ENCODE data around the gene SEMA4D. TPM values are rescaled to one million over a fixed set of nuclear protein-coding genes. Genes with fewer than 3 reads are reported as not detected.

Gene SEMA4D
- total and polyA plus RNA-seq, 2 of the 13 experiments (the other 11 are each of a cell fraction or from before 2014, with no cell fraction given) = 0.13 to 0.16 TPM

GRCh38 chr9:89318123-89319014 is 179.5 kb downstream of the SEMA4D start, which contains the start of gene SECISBP2 (continued):
- TF ChIP-seq, protein P1, sequence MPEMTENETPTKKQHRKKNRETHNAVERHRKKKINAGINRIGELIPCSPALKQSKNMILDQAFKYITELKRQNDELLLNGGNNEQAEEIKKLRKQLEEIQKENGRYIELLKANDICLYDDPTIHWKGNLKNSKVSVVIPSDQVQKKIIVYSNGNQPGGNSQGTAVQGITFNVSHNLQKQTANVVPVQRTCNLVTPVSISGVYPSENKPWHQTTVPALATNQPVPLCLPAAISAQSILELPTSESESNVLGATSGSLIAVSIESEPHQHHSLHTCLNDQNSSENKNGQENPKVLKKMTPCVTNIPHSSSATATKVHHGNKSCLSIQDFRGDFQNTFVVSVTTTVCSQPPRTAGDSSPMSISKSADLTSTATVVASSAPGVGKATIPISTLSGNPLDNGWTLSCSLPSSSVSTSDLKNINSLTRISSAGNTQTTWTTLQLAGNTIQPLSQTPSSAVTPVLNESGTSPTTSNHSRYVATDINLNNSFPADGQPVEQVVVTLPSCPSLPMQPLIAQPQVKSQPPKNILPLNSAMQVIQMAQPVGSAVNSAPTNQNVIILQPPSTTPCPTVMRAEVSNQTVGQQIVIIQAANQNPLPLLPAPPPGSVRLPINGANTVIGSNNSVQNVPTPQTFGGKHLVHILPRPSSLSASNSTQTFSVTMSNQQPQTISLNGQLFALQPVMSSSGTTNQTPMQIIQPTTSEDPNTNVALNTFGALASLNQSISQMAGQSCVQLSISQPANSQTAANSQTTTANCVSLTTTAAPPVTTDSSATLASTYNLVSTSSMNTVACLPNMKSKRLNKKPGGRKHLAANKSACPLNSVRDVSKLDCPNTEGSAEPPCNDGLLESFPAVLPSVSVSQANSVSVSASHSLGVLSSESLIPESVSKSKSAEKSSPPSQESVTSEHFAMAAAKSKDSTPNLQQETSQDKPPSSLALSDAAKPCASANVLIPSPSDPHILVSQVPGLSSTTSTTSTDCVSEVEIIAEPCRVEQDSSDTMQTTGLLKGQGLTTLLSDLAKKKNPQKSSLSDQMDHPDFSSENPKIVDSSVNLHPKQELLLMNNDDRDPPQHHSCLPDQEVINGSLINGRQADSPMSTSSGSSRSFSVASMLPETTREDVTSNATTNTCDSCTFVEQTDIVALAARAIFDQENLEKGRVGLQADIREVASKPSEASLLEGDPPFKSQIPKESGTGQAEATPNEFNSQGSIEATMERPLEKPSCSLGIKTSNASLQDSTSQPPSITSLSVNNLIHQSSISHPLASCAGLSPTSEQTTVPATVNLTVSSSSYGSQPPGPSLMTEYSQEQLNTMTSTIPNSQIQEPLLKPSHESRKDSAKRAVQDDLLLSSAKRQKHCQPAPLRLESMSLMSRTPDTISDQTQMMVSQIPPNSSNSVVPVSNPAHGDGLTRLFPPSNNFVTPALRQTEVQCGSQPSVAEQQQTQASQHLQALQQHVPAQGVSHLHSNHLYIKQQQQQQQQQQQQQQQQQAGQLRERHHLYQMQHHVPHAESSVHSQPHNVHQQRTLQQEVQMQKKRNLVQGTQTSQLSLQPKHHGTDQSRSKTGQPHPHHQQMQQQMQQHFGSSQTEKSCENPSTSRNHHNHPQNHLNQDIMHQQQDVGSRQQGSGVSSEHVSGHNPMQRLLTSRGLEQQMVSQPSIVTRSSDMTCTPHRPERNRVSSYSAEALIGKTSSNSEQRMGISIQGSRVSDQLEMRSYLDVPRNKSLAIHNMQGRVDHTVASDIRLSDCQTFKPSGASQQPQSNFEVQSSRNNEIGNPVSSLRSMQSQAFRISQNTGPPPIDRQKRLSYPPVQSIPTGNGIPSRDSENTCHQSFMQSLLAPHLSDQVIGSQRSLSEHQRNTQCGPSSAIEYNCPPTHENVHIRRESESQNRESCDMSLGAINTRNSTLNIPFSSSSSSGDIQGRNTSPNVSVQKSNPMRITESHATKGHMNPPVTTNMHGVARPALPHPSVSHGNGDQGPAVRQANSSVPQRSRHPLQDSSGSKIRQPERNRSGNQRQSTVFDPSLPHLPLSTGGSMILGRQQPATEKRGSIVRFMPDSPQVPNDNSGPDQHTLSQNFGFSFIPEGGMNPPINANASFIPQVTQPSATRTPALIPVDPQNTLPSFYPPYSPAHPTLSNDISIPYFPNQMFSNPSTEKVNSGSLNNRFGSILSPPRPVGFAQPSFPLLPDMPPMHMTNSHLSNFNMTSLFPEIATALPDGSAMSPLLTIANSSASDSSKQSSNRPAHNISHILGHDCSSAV (CRISPR knock-in tag; IDR thresholded peaks at IDR 0.05; ENCODE audit: borderline replicate concordance) = no peak; the same call in 1 of the 2 replicates
- TF ChIP-seq ZNF335 (CRISPR knock-in tag; IDR thresholded peaks at IDR 0.05) (peak; percentile 78), ZNF674 (CRISPR knock-in tag; IDR thresholded peaks at IDR 0.05; ENCODE audit: low read depth) (0 out of 2 replicates have a peak, but pooled peaks have one; percentile 58), SNAPC2 (CRISPR knock-in tag; IDR thresholded peaks at IDR 0.05) (0 out of 2 replicates have a peak, but pooled peaks have one; percentile 63), ZNF660 (CRISPR knock-in tag; IDR thresholded peaks at IDR 0.05; ENCODE audit: borderline replicate concordance, low read depth) (peak; percentile 33; the same call in 1 of the 2 replicates), HDAC1 (CRISPR knock-in tag; IDR thresholded peaks at IDR 0.05) (peak; percentile 99), ZNF670 (CRISPR knock-in tag; IDR thresholded peaks at IDR 0.05; ENCODE audit: borderline replicate concordance) (peak; percentile 94), MED13 (CRISPR knock-in tag; IDR thresholded peaks at IDR 0.05) (no peak; the same call in 1 of the 2 replicates), ZNF136 (CRISPR knock-in tag; IDR thresholded peaks at IDR 0.05; ENCODE audit: low read depth) (peak; percentile 90; the same call in 1 of the 2 replicates), TBL1XR1 (IDR thresholded peaks at IDR 0.05; ENCODE audit: borderline replicate concordance, low read length, partially characterized antibody) (peak; percentile 65), GFI1 (CRISPR knock-in tag; IDR thresholded peaks at IDR 0.05; ENCODE audit: borderline replicate concordance) (peak; percentile 92), SRSF1 (optimal IDR thresholded peaks at IDR 0.05; ENCODE audit: low read depth, low read length) (no peak), ZNF430 (CRISPR knock-in tag; IDR thresholded peaks at IDR 0.05) (peak; percentile 97), ARID2 (CRISPR knock-in tag; IDR thresholded peaks at IDR 0.05; ENCODE audit: borderline replicate concordance) (peak; percentile 35; the same call in 1 of the 2 replicates)
- TF ChIP-seq, protein P2, sequence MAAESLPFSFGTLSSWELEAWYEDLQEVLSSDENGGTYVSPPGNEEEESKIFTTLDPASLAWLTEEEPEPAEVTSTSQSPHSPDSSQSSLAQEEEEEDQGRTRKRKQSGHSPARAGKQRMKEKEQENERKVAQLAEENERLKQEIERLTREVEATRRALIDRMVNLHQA (CRISPR knock-in tag; IDR thresholded peaks at IDR 0.05) = no peak
- TF ChIP-seq, protein P3, sequence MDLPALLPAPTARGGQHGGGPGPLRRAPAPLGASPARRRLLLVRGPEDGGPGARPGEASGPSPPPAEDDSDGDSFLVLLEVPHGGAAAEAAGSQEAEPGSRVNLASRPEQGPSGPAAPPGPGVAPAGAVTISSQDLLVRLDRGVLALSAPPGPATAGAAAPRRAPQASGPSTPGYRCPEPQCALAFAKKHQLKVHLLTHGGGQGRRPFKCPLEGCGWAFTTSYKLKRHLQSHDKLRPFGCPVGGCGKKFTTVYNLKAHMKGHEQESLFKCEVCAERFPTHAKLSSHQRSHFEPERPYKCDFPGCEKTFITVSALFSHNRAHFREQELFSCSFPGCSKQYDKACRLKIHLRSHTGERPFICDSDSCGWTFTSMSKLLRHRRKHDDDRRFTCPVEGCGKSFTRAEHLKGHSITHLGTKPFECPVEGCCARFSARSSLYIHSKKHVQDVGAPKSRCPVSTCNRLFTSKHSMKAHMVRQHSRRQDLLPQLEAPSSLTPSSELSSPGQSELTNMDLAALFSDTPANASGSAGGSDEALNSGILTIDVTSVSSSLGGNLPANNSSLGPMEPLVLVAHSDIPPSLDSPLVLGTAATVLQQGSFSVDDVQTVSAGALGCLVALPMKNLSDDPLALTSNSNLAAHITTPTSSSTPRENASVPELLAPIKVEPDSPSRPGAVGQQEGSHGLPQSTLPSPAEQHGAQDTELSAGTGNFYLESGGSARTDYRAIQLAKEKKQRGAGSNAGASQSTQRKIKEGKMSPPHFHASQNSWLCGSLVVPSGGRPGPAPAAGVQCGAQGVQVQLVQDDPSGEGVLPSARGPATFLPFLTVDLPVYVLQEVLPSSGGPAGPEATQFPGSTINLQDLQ (CRISPR knock-in tag; IDR thresholded peaks at IDR 0.05) = peak; percentile 83
